GM21786 (cell line): ENCODE results near the gene CDC20B.
A peak's percentile ranks its signal among the peaks of the same experiment; 100 is the strongest.
"Not testable (repeated sequence)": the region's sequence is repeated elsewhere in the genome, so short reads cannot be mapped to it uniquely, and the experiment has no call there.

ENCODE experiments used
- ATAC-seq: cut with Tn5 transposase; IDR thresholded peaks from one replicate; pipeline ENCODE4 v1.9.1; 2021; ENCODE audit not compliant: unreplicated experiment

CDC20B gene

GRCh38 chr5:55162666-55163065, 10.3 kb downstream of the CDC20B start:
- ATAC-seq = no peak

GRCh38 chr5:55160493-55161209, 12.3 kb downstream of the CDC20B start:
- no peak for ATAC-seq

DNA sequence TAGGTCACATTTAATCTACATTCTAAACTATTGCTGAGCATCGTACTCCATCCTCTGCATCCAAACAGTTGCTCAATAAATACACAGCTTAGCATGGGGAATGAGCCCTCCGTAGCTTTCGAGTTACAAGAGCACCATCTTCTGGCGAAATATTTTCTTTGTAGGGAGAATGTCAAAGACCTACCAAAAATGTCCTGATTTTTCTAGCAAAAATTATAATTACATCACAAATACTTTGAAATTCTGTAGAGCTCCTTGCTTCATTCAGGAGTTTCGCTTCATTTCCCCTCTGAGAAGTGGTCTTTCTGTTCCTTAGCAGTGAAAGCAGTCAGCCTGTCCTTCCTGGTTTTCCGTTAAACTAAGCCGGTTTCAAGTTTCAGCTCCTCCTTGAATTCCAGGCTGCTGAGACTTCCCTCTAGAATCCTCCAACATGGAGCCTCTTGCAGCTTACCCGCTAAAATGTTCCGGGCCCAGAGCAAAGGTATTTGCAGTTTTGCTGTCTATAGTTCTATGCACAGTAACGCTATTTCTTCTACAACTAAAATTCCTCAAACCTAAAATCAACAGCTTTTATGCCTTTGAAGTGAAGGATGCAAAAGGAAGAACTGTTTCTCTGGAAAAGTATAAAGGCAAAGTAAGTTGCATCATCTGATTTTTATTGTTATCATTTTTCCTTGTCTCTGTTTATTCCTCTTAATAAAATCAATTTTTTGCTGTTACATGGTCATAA, 13.0 kb downstream of the CDC20B start, which contains the start of gene GPX8:
Gene GPX8 (plus strand): TSS at position 409 of the 730 bp plus-strand sequence. CDS start 22 bp downstream, at position 431.
- no peak for ATAC-seq

- no peak for ATAC-seq
Measured at GRCh38 chr5:55154873-55155272, 18.1 kb downstream of the CDC20B start.

- ATAC-seq = no peak
Measured at GRCh38 chr5:55151923-55152842, 20.8 kb downstream of the CDC20B start.

DNA sequence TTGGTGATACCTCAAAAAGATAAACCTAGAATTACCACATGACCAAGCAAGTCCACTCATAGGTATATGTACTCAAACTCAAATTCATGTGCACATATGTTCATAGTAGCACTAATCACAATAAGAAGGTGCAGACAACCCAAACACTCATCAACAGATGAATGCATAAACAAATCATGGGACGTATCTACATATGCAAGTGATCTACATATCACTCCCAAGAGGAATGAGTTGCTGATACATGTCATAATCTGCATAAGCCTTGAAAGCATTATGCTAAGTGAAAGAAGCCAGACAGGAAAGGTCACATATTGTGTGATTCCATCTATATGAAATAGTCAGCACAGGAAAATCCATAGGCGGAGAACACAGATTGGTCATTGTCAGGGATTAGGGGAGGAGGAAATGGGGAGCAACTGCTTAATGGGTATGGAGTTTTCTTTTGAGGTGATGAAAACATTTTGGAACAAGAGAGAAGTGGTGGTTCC, 23.6 kb downstream of the CDC20B start:
- ATAC-seq = no peak

DNA sequence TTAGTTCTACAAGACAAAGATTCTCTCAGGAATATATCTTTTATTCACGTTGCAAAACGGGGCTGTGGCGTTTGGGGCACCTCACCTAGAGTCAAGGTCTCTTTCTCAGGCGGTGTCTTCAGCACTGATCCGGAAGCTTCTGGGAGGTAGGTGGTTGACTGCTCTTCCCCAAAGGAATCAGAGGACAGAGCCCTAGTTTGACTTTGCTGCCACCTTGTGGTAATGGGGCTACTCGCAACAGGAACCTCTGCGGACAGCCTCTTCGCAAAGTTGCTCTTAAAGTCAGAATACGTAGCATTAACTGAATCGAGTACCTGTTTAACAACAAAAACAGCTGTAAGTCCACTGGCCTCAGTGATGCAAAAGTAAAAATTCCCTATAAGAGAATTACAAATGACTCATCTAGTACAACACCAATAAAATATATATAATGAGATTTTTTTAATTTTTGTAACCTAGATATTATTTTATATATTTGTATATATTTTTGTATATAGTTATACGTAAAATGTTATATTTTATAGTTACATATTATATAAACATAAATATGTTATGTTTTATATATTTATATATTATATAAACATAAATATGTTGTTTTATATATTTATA, 26.3 kb downstream of the CDC20B start:
- ATAC-seq = peak; percentile 76

DNA sequence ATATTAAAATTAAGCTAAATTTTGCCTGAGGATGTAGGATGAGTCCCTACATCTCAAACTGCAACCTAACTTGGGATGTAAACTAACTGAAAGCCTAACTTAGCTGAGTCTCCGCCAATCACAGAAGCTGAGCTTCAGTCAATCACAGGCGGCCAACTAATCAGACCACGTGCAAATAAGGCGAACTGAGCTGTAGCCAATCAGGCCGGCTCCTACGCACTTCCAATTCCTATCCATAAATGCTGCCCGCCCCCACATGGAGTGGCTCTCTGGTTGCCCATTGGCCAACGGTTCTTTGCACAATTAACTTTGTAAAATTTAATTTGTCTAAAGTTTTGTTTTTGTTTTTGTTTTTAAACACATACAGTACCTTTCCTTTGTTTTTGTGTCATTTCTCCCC, 26.9 kb downstream of the CDC20B start:
- ATAC-seq = no peak

GRCh38 chr5:55143624-55144023, 29.4 kb downstream of the CDC20B start:
- ATAC-seq = no peak

GRCh38 chr5:55141945-55142690, 30.9 kb downstream of the CDC20B start:
- no peak for ATAC-seq

GRCh38 chr5:55140908-55141665, 31.9 kb downstream of the CDC20B start:
- ATAC-seq = no peak

- no peak for ATAC-seq
Measured at GRCh38 chr5:55136521-55136920, 36.5 kb downstream of the CDC20B start.

- no peak for ATAC-seq
Measured at GRCh38 chr5:55134053-55134722, 38.8 kb downstream of the CDC20B start.

GRCh38 chr5:55123365-55123764, 49.6 kb downstream of the CDC20B start:
- ATAC-seq = no peak

DNA sequence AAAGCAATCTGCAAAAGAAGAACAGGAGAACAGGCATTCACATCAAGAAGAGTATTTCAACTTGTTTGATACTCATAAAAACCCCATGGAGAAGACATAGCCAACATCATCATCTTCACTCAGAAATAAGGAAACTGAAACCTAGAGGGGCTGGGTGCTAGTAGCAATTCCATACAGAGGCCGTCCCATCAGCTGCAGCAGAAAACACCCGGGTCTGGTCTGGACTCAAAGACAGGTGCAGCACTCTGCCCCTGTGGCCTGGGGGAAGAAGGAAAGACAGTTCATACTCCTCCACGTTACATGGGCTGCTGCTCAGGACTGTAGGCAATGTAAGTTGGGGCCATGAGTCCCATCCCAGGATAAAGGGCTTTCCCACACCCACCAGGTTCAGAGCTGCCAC, 58.9 kb downstream of the CDC20B start:
- ATAC-seq = no peak

GRCh38 chr5:55113327-55113726, 59.6 kb downstream of the CDC20B start:
- no peak for ATAC-seq

DNA sequence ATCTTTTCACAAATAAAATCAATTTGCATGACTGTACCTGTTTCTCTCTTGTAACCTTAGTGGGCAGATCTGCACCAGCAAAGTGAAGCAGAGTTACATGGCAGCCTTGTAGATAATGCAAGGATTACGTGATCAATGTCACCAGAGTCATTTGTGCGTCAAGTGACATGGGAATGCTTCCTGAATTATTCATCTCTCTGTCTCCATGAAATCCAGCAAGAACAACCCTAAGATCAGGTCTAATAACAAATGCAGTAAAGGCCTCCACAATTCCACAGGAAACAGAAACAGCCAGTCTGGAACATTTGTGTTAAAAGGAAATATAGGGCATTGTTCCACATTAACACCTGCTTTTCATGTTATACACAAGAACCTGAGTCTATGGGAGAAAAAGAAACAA, 62.8 kb downstream of the CDC20B start:
- no peak for ATAC-seq

GRCh38 chr5:55108661-55109060, 64.3 kb downstream of the CDC20B start:
- no peak for ATAC-seq

DNA sequence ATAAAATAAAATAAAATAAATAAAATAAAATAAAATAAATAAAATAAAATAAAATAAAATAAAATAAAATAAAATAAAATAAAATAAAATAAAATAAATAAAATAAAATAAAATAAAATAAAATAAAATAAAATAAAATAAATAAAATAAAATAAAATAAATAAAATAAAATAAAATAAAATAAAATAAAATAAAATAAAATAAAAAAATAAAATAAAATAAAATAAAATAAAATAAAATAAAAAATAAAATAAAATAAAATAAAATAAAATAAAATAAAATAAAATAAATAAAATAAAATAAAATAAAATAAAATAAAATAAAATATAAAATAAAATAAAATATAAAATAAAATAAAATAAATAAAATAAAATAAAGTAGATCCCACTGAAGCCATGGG, 67.0 kb downstream of the CDC20B start:
- ATAC-seq = not testable (repeated sequence)
